NCI-H748 (cell line): Measurements from ENCODE around the gene ADAM8.
"Not testable (repeated sequence)": the region's sequence is repeated elsewhere in the genome, so short reads cannot be mapped to it uniquely, and the experiment has no call there.

Source experiments
- DNase-seq: peaks from one replicate; lab custom pipeline; 2025; ENCODE audit not compliant: unreplicated experiment; lab: John Stamatoyannopoulos, UW

The ADAM8 gene

DNA sequence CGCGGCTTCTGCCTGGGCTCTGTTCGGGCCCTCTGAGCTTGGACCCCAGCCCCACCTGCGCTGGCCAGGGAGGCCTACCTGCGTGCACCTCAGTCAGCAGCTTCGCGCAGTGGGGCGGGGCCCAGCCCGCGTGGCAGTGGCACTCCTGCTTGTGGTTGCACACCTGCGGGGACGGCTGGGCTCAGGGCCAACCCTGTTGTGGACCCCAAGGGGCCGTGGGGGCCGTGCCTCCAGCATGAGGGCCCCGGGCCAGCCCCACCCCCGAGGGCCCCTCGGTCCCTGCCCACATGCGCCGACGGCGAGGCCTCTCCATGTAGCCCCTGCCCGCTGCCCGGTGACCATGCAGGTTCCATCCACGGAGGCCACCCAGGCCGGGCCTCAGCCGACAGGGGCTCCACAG lies 7.3 kb downstream of the ADAM8 start:
- no peak for DNase-seq

DNA sequence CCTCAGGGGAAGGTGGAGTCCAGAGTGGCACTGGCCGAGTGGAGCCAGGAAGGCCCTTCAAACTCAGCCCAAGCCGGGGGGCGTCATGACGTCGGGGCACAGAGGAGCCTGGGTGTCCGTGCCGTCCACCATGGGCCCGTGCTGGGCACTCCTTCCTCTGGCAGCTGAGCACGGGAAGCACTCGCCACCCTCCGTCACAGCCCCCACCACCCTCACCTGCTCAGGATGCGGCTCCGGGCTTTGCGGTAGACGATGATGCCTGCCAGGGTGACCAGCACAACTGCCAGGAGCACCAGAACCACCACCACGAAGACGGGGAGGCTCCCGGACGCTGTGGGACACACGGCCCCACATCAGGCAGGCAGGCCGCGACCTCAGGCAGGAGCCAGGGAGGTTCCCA lies 8.1 kb downstream of the ADAM8 start:
- DNase-seq: no peak

DNA sequence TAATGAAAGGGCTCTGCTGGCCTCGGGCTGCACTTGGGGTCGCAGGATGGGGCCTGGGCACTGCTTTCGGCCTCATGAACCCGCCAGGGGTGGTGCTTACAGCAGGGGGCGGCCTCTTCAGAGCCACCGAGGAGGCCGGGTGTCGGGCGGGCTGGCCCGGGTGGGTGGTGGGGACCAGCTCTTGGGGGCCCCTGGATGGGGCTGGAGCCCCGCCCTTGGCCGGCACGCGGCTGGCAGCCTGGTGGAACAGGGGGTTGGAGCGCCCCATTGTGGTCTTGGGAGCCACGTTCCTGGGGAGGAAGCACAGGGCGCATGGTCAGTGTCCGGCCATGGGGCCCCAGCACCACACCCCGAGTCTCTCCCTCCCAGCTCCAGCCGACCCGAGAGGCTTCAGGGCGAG lies 8.8 kb downstream of the ADAM8 start:
- DNase-seq: no peak

DNA sequence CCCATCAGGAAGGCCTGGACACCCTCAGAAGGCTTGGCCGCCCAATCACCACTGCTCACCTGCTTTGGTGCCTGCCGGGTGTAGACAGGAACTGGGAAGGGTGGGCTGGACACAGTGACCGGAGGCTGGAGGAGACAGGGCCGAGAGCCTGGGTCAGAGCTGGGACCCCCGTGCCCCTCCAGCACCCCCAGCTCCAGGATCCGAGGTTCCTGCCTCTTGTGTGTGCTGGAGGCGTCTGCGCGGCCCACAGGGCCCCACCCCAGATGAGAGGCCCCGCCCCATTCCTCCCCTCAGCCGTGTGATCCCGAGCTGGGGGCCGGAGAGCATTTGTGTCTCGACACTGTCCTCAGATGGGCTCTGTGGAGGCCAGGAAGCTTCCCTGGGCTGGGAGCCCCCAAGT lies 9.4 kb downstream of the ADAM8 start:
- no peak for DNase-seq

DNA sequence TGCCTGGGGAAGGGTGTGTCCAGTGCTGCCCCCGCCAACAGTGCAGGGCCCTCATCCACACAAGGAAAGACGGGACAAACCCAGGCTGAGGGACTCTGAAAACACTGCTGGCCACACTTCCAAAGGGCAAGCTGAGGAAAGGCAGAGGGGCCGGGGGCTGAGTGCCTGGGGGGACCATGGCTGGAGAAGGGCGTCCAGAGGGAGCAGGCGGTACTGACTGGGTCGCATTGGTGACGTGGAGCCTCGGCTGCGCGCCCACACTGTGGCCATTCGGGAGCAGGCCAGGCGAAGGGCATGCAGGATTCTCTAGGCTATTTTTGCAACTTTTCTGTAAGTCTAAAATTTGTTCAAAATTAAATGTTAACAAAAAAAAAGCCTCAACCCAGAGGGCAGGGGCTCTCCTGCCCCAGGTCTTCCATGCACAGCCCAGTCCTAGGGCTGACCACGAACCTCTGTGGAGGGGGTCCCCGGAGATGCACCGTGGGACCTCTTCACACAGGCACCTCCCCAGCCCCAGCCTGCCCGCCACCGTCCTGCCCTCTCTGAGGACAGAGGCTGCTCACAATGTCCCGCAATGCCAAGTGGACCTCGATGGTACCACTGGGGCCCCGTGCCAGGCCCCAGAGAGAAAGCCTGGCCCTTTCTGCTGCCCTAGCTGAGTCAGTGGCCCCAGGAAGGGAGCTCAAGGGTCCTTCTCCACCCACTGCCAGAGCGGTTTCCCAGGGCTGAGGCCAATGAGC lies 10.4 kb downstream of the ADAM8 start:
- no peak for DNase-seq

DNA sequence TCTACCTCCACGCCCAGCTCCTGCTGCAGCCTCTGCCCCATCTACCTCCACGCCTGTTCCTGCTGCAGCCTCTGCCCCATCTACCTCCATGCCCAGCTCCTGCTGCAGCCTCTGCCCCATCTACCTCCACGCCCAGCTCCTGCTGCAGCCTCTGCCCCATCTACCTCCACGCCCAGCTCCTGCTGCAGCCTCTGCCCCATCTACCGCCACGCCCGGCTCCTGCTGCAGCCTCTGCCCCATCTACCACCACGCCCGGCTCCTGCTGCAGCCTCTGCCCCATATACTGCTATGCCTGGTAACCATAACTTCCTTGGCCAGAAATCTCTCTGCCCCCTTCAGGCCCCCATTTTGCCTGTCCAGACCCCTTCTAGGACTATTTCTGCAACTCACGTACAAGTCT lies 11.6 kb downstream of the ADAM8 start:
- not testable (repeated sequence) for DNase-seq

DNA sequence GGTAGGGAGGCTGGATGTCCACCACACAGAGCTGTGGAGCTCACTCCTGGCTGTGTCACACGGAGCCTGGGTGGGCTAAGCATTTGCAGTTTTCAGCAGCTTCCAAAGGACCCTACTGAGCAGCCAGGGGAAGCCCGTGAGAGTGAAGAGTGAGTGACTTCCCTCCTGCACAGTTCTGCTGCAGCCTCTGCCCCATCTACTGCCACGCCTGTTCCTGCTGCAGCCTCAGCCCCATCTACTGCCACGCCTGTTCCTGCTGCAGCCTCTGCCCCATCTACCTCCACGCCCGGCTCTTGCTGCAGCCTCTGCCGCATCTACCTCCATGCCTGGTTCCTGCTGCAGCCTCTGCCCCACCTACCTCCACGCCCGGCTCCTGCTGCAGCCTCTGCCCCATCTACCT lies 12.2 kb downstream of the ADAM8 start:
- no peak for DNase-seq

DNA sequence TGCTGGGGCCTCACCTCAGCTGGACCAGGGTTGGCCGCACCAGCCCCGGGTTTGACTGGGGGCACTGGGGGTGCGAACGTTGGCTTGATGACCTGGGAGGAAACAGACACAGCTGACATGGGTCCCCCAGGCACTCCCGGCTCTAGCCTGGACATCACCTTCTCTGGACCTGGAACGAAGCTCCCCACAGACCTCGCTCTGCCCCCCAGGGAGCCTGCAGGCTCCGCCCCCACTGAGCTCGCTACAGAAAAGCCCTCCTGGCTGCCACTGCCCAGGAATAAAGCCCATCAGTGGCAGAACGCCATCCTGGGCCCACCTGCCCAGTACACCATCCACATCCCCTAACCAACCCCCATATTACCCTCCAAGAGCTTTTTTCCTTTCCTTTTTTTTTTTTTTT lies 13.0 kb downstream of the ADAM8 start:
- no peak for DNase-seq

DNA sequence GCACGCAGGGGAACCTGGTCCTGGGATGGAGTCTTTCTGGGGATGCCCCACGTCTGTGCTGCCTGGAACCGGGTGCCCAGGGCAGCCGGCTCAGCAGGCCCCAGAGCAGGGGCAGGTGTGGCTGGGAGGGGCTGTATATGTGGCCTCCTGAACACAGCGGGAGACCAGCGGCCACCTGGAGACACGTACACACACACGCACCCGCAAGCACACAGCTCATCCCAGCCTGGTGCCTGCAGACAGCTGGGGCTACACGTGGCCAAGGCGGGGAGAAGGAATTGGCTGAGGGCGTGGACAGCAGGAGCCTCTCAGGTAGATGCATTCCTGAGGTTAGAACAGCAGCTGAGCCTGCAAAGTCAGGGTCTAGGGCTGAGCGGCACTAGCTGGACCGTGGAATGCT lies 14.0 kb downstream of the ADAM8 start:
- DNase-seq: peak; percentile 63

DNA sequence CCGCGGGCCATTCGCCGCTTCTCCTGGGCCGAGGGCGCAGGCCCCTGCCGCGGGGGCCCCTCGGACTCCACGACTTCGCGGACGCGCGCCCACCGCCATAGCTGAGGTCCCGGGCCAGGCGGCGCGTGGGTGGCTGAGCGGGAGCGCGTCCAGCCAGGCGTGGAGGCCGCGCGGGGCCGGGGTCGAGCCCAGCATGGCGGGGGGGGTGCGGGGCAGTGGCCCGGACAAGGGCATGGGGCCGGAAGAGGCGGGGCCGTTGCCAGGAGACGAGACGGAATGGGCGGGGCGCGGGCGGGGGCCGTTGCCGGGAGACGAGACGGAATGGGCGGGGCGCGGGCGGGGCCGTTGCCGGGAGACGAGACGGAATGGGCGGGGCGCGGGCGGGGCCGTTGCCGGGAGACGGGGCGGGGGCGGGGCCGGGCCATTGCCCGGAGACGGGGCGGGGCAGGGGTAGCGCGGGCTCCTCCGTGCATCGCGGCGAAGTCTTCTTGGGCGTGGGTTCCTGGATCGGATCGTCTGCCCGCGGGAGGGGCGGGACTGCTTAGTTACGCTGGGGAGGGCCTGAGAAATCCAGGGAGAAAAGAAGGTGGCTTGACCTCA lies 14.8 kb downstream of the ADAM8 start:
- DNase-seq: peak; percentile 80

DNA sequence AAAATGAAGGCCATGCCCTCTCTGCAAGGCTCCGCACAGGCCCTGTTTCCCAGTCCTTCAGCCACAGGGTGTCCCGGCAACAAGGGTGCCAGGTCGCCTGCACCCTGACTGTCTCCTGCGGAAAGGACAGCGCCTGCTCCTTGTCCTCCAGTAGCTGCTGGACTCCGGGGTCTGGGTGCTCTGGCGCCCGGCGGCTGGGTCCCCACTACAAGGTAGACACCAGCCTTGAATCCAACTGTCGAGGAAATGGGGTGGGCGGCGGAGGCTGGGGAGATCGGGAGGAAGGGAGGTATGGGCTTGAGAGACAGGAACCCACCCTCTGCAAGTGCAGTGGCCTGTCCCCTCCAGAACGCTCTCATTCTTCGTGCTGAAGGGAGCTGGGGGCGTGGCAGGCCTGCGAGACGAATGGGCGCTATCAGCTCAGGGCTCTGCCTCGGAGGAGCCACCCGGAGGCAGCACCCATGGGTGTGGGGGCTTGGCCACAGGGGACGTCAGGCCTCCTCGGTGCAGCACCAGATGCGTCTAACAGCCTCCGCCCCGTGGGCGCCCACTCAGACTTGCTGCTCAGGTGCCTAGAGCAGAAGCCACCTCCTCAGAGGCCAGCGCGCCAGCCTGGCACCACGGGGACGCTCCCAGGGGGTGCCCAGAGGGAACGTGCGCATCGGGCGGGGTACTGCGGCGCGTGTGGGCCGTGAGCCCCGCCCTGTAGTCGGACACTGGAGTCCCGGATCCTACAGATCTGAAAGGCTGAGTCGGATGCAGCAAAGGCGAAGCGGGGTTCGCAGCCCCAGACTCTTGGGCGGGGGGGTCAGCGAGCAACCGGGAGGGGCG lies 15.6 kb downstream of the ADAM8 start:
- peak; percentile 50 for DNase-seq

DNA sequence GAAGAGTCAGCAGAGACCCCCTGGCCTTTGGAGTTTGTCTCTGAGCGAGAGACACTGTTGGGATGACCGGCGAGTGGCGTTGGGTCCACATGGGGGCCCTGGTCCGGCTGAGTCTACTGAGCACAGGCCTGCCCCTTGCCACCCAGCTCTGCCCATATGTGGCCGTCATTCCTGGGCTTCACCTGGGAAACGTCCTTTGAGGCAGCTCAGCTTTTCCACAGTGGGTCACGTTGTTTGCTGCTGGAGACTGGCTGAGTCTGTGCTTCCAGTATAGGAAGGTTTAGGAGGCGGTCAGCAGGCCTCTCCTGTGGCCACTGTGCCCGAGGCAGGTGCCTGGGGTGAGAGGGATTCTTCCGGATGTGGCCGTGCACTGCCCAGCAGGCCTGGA lies 17.1 kb downstream of the ADAM8 start:
- no peak for DNase-seq

DNA sequence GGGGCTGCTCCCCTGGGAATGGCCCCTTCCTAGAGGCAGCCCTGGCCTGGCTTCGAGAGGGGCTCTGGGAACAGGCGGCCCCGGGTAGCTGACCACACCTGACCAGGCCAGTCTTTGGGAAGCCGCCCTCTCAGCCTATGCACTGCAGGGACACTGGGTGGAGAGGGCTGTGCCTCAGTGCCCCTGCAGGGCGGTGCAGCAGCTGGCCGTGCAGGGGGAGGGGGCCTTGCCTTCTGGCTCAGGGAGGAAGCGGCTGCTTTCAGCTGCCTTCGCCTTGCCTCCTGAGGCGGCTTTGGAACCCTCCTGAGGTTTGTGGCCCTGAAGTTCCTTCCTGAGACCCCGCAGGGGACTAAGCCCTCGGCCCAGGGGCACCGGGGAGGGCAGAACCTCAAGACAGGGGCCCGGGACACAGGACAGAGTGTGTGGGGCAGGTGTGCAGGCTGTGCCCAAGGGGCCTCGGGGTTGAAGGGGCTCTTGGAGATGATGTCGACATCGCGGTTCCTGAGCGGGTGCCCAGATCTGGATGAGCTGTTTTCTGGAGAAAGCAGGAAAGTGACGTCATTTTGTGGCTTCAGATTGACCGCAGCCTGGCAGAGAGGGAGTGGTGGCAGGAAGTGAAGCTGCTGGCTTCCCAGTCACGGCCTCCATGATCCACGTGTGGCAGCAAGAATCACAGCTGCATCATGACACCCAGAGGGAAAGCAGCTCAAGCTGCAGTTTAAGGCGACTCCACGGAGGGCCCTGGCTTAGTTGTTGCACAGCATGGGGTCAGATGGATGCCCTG lies 17.7 kb downstream of the ADAM8 start:
- DNase-seq: no peak

DNA sequence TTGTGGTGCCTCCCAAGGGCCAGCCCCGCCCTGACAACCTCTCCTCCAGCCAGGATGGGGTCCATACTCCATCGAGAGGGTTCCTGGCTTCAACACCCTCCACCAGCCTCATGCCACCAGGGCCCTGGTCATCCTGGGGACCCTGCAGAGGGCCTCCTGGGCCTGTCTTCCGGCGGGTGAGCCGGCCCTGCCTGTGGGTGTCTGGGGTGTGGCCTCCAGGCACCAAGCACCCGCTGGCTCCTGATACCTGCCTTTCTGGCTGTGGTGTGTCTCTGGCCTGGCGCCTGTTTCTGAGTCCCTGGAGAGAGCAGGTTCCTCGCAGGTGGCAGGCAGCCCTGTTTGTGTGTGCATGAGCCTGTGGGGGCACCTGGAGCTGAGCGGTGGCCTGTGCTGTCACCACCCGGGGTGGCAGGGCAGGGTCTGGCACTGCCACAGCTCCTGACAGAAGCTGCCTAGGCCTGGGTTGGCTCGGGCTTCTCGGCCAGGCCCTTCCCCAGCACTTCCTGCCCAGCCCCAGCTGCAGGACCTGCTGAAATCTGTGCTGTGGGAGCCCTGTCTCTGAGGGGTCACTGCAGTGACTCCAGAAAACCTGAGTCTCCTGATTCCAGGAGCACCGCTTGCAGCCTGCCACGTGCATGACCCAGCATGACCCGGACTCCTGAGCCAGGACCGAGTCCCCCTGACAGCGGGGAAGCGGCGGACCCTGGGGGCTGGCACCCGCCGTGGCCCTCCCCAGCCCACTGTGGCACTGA lies 18.4 kb downstream of the ADAM8 start:
- DNase-seq: no peak

DNA sequence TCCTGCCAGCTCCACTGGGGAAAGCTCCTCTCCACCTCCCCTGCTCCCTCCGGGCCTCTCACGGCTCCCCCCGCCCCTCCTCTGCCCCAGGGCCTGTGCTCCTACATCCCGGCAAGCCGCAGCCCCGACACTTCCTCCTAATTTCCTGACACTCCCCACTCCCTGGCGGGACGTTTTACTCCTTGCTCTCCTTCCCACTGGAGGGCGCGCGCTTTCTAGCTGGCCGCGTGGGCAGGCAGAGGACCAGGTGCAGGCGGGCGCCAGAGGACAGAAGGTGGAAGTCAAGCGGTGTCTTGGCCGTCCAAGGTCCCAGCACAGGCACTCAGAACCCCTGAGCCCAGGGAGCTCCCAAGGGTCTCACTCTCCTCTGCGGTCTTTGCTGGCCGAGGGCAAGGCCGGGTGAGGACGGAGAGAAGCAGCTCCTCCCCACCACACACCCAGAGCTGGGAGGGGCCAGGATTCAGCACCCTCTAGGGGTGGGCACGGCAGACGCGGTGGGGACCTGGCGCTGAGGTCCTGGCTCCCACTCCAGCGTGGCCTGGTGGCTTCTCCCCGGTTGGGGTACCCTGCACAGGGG lies 19.1 kb downstream of the ADAM8 start:
- no peak for DNase-seq

DNA sequence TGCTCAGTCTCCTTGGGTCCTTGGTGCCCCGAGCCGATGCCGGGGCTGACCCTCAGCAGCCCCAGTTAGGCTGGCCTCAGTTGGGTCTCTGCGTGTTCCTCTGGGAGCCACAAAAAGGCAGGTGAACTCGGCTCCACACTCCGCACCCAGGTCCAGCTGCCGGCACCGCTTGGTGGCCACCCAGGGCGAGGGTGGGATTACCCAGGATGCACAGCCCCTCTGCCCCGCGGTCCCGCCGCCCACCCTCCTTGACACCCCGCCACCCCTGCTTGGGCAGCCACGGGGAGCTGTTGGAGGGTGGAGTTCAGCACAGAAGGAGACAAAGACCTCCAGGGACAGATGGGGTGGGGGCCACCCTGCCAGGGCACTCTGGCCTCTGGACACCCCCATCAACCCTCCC lies 21.3 kb downstream of the ADAM8 start:
- DNase-seq: no peak

DNA sequence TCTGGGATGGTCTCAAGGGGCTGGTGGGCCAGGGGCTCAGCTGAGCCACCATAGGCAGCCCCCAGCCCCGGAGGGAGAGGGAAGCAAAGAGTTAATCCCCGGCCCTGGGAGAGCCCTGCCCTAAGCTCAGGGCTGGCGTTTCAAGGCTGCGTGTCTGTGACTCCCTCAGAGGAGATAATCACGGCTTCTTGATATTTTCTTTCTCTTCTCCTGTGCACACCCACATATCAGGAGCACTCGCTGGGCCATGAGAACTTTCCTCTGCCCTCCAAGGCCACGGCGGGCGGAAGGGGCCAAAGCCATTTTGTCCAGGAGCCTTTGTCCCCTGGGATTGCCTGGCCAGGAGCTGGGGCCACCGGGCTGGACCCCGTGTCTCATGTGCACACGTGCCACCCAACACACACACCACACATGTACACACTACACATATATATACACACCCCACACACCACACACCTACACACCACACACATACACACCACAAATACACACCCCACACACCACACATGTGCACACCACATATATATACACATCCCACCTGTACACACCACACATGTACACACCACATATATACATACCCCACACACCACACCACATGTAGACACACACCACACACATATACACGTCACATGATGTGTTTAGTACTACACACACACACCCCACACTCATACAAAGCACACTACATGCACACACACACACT lies 22.1 kb downstream of the ADAM8 start:
- no peak for DNase-seq

DNA sequence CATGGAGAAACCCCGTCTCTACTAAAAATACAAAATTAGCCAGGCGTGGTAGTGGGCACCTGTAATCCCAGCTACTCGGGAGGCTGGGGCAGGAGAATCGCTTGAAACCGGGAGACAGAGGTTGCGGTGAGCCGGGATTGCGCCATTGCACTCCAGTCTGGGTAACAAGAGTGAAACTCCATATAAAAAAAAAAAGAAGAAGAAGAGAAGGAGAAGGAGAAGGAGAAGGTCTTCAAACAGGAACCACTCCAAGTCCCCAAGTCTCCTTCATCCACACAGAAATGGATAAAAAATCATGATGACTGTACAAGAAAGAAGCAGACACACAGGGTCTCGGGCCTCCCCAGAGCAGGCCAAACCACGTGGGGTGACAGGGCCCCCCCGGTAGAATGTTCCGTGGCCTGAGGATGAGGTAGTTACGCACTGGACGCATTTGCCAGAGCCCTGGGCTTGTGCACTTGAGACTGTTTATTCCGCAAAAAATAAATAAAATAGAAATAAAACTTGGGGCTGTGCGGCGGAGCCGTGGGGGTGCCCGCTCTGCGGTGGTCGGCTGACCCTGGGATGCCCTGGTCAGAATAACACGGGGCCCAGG lies 23.2 kb downstream of the ADAM8 start:
- DNase-seq: no peak

DNA sequence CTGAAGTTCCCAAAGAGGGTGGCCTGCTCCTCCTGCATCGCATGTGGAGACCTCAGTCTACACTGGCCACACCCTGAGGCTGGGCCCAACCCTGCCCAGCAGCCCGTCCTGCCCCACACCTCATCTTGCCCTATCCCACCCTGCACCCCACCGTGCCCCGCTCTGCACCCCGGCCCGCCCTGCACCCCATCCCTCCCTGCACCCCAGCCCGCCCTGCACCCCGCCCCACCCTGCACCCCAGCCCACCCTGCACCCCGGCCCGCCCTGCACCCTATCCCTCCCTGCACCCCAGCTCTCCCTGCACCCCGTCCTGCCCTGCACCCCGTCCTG lies 24.5 kb downstream of the ADAM8 start:
- DNase-seq: no peak
